Measurements from ENCODE around the gene TBCA.

Gene TBCA, protein sequence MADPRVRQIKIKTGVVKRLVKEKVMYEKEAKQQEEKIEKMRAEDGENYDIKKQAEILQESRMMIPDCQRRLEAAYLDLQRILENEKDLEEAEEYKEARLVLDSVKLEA

DNA sequence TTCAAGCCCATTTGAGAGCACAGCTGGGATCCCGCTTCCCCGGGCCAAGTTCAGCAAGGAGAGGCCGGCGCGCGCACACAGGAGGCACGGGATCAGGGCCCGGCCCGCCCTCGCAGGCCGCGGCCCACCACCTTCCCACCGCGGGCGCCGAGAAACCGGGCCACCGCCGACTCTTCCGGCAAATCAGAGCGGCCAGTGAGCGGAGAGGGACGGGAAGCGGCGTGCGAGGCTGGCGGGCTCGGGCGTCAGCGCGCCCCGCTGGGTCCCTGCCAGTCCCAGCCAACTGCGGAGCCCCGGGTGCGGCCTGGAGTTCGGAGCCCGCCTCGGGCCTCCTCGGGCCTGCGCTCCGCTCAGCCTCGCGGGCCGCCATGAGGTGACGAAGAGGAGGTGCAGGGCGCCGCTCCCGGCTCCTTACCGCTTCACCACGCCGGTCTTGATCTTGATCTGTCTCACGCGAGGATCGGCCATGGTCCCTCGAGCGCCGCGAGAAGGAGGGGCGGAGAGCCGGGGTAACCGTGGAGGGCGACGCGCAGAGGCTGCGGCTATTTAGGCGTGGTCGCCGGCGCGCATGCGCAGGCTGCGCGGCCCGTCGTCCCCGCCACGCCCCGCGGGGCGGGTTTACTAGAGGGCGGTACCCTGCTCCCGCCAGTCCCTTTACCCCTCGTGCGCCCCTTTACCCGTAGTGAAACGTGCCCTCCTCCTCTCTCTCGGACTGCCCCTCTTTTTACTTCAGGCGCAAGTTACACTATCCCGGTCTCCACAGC lies at the start of gene TBCA:
Gene TBCA, minus strand, starts transcription at position 550 of the 764 bp plus-strand sequence. Its CDS starts 82 bp downstream, at position 468.
- peak; percentile 70 for DNase-seq

DNA sequence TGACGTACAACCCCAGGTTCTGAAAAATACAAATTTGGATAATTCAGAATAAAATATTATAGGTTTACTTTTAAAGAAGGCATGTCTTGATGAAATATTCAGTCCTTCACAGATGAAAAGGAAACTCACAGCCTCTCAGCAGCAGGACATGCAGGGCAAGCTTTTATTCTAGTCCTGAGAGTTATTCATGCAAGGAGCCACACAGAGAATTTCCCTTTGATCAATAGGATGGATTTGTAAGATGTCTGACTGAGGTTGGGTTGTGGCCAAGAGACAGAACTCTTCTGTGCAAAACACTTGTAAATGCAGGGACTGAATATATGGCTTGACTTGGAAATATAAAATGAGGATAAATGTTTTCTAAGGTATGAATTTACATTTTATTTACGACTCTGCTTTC lies 48.8 kb upstream of the TBCA start:
- DNase-seq: no peak

DNA sequence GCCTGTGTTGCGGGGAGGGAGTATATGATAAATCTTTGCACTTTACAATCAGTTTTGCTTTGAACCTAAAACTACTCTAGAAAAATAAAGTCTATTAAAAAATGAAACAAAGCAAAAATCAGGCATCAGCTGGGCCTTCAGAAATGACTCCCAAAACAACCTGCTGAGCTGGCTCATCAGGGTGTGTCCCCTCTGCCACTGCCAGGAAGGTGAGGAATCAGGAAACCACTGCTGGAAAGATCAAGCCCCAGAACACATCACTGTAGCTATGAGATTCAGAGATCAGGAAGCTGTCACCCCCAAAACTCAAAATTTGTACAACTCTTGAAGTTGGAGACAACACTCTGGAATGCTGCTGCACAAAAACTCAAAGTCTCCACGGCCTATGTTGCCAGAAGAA lies 40.5 kb upstream of the TBCA start:
- DNase-seq: no peak

DNA sequence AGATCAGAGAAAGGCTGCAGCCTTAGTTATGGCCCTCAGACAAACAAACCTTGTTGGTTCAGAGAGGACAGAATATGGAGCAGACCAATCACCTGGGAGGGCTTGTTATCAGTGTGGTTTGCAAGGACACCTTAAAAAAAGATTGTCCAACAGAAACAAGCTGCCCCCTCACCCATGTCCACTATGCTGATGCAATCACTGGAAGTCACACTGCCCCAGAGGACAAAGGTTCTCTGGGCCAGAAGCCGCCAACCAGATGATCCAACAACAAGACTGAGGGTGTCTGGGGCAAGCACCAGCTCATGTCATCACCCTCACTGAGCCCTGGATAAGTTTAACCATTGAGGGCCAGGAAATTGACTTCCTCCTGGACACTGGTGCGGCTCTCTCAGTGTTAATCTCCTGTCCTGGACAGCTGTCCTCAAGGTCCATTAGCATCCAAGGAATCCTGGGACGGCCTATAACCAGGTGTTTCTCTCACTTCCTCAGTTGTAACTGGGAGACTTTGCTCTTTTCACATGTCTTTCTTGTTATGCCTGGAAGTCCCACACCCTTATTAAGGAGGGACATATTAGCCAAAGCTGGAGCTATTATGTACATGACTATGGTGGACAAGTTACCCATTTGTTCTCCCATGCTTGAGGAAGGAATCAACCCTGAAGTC lies 36.9 kb upstream of the TBCA start:
- no peak for DNase-seq

DNA sequence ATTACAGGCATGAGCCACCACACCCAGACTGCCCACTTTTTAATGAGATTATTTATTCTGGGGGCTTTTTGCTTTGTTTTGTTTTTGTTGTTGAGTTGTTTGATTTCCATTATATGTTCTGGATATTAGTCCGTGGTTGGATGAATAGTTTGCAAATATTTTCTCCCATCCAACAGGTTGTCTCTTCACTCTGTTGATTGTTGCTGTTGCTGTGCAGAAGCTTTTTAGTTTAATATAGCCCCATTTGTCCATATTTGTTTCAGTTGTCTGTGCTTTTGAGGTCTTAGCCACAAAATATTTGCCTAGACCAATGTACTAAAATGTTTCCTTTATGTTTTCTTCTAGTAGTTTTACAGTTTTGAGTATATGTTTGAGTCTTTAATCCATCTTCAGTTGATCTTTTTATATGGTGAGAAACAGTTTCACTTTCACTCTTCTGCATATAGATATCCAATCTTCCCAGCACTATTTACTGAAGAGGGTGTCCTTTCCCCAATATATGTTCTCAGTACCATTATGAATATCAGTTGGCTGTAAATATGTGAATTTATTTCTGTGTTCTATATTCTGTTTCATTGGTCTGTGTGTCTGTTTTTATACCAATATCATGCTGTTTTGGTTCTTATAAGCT lies 30.2 kb upstream of the TBCA start:
- no peak for DNase-seq

DNA sequence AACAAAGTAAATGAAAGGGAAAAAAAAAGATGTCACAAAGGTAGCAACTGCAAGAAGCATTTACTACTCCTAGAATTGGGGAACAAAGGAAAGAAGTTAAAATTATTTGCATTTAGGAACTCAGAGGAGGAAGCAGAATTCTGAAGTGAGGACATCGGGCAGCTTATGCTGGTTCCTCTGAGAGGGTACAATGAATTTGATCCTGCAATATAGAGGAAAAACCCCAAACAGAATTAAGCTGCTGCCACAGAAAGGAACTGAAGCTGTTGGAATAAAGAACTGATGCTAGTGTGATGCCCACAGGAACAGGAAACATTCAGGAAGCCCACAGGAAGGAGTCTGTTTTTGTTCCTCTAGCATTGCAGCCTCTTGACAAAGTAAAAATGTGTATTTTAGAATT lies 22.3 kb upstream of the TBCA start:
- no peak for DNase-seq

DNA sequence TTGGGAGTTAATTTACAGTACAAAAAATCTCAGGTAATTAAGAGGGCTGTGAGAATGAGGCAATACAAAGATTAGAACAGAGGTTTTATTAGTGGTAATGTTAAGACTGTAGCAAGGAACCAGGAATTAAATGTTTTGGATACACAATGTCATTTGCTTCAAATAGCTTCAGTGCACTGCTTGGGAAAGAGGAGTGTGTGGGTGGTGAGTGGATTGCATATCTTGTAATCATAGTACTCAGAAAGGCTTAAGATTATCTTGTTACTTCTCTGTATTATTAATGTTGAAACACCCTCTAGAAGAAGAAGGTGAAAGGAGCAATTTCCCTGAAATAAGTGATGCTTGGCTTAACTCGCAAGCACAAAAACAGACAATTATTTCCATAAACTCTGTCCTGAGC lies 21.0 kb upstream of the TBCA start:
- no peak for DNase-seq

DNA sequence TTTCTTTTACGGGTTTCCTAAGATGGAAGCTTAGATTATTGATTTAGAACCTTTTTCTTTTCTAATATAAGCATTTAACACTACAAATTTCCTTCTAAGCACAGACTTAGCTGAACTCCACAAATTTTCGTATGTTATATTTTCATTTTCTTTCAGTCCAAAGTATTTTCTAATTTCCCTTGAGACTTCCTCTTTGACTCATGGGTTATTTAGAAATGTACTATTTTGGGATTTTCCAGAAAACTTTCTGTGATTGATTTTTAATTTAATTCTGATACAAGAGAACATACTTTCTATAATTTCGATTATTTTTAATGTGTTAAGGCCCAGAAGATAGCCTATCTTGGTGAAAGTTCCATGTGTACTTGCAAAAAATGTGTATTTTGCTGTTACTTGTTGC lies 19.7 kb upstream of the TBCA start:
- no peak for DNase-seq

DNA sequence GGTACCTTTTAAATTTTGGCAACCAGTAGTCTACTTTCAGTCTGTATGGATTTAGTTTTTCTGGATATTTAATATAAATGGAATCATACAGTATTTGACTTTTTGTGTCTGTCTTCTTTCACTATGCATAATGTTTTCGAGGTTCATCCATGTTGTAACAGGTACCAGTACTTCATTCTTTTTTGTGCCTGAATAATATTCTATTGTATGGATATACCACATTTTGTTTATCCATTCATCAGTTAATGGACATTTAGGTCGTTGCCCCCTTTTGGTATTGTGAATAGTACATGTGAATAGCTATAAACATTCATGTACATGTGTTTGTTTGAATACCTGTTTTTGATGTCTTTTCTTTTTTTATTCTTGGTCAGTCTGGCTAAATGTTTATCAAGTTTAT lies 19.1 kb upstream of the TBCA start:
- DNase-seq: no peak

DNA sequence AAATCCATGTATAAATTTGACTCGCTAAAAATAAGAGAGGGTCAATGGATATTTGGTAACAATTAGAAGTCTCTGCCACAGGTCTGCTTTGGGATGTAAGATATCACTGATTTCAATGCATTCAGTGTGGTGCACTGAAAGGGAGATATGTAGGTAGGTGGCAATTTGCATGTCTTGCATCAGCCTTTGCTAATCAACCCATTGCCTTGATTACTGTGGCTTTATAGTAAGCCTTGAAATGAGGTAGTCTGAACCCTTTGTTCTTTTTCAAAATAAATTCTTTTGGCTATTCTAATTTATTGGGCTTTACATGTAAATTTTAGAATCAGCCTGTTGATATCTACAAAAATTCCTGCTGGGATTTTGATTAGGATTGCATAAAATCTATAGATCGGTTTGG lies 15.8 kb upstream of the TBCA start:
- DNase-seq: no peak

DNA sequence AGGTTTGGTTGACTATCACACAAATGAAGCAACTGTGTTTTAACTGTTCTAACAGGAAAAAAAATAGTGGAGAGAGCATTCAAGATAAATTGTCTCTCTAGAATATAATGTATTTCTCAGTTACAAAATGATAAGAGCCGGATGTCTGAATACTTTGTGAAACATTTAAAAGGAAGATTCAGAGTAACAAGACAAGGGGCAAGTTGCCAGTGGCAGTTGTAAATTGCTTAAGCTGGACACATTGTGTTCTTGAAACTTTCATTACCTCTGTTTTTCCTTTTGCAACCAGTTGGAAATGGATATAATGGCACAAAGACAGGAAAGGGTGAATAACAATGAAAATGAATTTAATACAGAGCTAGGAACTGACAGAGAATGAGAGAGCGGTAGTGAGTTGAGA lies 15.2 kb upstream of the TBCA start:
- no peak for DNase-seq

DNA sequence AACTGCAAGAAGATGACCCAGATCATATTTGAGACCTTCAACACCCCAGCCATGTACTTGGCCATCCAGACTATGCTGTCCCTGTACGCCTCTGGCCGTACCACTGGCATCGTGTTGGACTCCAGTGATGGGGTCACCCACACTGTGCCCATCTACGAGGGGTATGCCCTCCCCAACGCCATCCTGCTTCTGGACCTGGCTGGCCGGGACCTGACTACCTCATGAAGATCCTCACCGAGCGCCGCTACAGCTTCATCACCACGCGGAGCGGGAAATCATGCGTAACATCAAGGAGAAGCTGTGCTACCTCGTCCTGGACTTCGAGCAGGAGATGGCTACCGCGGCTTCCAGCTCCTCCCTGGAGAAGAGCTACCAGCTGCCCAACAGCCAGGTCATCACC lies 9.1 kb upstream of the TBCA start:
- DNase-seq: no peak

DNA sequence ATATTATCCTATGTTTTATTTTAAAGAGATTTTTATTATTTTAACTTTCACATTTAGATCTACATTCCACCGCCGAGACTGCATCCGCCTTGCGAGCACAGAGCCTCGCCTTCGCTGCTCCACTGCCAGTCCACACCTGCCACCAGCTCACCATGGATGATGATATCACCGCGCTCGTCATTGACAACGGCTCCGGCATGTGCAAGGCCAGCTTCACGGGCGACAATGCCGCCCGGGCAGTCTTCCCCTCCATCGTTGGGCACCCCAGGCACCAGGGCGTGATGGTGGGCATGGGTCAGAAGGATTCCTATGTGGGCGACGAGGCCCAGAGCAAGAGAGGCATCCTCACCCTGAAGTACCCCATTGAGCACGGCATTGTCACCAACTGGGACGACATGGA lies 8.6 kb upstream of the TBCA start:
- DNase-seq: no peak

DNA sequence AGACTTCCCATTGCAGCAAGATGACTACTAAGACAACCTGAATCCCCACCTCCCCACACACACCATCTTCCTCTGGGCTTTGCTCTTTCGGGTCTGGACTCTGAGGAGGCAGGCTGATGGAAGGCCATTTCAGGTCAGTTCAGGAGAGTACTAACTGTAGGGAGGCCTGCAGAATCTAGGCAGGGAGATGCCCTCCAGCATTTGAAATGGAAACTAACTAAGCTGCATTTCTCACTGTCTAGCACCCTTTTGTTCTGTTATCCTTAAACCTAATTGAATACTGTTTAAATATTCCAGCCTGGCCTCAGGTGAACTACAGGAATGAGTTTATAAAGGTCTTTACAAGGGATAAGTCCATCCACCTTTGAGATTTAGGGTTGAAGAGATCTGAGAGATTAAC lies 4.9 kb upstream of the TBCA start:
- no peak for DNase-seq

DNA sequence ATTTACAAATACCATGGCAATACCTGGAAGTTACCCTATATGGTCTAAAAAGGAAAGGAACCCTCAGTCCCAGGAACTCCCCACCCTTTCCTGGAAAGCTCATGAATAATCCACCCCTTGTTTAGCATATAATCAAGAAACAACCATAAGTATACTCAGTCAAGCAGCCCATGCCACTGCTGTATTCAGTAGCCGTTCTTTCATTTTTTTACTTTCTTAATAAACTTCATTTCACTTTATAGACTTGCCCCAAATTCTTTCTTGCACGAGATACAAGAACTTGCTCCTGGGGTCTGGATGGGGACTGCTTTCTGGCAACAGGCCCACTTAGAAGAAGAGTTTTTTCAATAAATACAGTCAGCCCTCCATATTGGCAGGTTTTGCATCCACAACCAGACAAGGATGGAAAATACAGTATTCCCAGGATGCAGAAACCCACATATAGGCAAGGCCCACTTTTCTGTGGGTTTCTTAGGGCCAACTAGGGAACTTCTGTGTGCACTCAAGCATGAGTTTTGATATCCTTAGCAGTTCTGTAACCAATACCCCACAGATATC lies 2.8 kb upstream of the TBCA start:
- DNase-seq: no peak

DNA sequence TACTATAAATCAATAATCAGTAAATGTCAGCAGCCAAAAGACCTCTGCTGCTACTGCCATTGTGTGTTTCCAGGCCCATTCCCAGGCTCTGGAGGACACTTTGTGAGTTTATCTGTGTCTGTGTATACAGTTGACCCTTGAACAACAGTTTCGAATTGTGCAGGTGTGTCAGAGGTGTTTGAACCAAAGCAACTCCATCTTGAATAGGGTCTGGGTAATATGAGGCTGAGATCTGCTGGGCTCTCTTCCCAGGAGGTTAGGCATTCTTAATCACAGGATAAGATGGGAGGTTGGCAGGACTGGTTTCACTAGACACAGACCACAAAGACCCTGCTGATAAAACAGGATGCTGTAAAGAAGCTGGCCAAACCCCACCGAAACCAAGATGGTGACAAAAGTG lies 2.3 kb upstream of the TBCA start:
- no peak for DNase-seq

DNA sequence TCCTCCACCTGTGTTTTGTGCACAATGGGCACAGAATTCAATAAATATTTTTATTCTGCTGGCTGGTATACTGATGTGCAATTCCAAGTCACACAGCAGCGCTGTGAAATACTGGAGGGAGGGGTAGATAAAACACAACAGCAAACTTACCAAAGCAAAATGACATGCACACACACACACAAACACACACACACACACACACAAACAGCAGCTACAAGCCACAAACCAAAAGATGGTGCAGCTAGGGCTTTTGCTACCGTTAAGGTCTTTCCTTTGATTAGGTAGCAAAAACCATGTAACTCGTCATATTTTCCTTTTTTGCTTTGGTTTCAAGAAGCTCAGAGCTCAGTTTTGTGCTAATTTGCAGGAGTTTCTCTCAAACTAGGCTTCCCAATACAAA lies 1.8 kb upstream of the TBCA start:
- DNase-seq: no peak

DNA sequence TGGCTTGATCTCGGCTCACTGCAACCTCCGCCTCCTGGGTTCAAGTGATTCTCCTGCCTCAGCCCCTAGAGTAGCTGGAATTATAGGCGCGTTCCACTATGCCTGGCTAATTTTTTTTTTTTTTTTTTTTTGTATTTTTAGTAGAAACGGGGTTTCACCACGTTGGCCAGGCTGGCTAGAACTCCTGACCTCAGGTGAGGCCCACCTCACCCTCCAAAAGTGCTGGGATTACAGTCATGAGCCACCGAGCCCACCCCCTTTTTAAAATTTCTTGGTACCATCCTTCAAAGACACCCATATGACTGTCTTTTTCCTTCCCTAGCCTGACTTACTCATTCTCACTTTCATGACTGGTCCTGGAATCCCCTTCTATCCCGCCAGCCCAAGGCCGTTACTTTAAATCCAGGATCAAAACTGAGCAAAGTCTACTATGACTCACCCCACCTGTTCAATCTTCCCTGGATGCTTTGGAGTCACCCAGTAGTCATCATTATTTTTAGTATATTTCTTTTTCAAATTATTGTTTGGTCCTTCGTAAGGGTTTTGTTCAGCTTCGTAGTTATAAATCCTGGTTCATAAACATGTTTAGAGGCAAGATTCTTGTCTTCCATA lies 1.2 kb upstream of the TBCA start:
- no peak for DNase-seq

DNA sequence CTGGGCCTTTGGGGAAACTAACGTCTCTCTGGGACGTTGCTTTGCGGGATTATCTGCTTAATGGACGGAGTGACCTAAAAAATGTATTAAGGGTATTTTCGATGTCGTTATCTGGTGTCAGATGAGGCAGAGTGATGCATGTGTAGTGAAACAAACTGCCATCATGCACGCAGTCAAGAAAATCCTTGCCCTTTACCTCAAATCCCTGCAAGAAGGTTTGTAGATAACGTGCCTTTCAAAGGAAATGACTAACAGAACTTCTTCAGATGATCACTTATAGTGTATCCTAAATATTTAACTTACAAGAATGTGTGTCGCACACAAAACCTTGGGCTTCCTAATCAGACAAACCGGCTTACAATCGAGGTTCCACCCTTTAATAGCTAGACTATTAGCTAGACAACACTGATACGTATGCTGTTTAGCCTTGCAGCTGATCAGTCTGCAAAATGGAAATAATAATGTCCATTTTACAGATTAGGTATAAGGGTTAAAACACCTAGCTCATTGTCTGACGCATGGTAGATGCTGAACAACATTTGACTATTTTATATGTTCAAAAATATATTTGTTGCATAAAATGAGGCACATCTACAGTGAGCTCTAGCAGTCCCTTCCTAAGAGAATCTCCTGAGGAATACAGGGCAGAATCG lies 541 bp upstream of the TBCA start:
- DNase-seq: no peak

DNA sequence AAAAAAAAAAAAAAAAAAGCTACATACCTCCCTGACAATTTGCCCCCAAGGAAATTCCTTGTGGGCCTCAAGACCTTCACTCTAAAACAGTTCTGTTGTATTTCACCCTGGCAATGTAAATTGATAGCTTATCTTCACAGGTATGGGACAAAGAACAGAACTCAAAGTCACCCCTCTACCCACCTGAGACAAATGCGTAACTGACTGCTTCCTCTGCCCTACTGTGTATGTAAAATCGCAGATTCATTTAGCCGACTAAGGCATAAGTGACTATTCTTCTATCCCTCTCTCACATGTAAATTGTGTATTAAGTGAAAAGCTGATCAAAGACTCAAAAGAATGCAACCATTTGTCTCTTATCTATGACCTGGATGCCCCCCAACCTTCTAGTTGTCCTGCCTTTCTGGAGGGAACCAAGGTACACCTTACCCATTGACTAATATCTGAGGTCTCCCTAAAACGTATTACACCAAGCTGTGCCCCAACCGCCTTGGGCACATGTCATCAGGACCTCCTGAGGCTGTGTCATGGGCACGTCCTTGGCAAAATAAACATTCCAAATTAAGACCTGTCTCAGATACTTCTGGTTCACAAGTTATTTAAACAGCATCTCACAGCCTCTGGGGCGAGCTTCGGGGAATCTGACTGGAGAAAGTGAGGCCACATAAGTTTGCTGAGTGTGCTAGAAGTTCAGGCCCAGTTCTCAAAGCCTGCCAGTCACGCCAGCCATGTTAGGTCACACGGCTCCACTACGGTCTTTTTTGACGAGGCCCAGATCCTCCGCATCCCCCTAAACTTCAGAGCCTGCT lies 954 bp downstream of the TBCA start:
- no peak for DNase-seq

DNA sequence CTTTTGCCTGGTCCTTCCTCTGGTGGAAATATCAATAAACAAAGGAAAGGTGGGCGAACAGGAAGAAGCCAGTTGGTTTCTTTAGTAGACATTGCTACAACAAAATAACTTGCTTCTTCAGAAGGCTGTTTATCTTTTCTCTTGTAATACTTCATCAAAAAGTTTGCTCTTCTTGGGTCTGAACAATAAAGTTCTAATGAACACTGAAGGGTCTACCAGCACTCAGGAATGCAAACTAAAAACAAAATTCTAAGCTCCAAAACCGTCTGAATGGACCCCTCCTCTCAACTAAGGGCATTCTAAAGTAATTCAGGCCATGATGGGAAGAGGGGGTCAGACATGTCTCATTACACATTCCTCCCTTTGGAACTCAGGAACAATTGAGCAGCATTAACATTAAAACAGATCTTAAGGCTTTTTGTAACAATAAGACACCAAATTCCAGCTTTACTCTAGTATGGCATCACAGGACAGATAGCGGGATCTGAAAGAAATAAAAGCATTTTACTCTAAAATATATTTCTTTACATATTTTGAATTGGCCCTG lies 2.3 kb downstream of the TBCA start:
- DNase-seq: no peak

DNA sequence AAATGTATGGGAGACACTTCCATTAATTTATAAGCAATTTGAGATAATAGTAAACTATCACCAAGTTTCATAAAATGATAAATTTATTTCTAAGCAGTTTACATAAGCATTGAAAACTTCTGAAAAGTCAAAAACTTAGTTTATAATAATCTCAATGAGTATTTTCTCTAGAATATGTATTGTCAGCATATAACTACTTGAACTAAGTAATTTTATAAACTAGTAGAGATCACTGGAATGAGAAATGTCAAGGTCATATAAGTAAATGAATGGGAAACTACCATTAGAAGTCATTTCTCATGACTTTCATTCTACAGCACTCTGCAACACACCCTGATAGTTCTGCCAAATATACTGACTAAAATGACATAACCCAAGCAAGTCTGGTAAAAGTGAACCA lies 3.4 kb downstream of the TBCA start:
- no peak for DNase-seq

Data from GOT3 (cell line).